Activated CD4-positive, alpha-beta T cell treated with anti-CD3 and anti-CD28 coated beads, Interleukin-2, amount 10 ng/mL, durations not matched to agents 7 days and 5 days (primary cell): Measurements from ENCODE around the gene CALM3. TPM values are rescaled to one million over a fixed set of nuclear protein-coding genes. Genes with fewer than 3 reads are reported as not detected.

ENCODE experiments used
- CTCF ChIA-PET: fragments of 350-600 bp; sonication (Branson Sonifier 250); formaldehyde crosslinking; loops from one replicate; lab custom pipeline; 2021; ENCODE audit warnings: antibody characterized with exemption; lab: Charles Lee
- POLR2A ChIA-PET: fragments of 350-600 bp; sonication (Branson Sonifier 250); formaldehyde crosslinking; loops from one replicate; lab custom pipeline; 2021; ENCODE audit warnings: antibody characterized with exemption; lab: Charles Lee
- DNase-seq: peaks from one replicate; pipeline ENCODE4 v3.0.0-alpha.2; 2020
- H3K27ac Mint-ChIP-seq: one replicate; pipeline ENCODE4 v1.8.0; 2021; ENCODE audit warnings: mild to moderate bottlenecking, moderate library complexity, mixed read lengths
- H3K27me3 Mint-ChIP-seq: one replicate; pipeline ENCODE4 v1.8.0; 2021; ENCODE audit warnings: mixed read lengths
- H3K36me3 Mint-ChIP-seq: one replicate; pipeline ENCODE4 v1.8.0; 2021; ENCODE audit warnings: low read depth, mixed read lengths
- H3K4me1 Mint-ChIP-seq: one replicate; pipeline ENCODE4 v1.8.0; 2021; ENCODE audit warnings: mixed read lengths
- H3K4me3 Mint-ChIP-seq: one replicate; pipeline ENCODE4 v1.8.0; 2021; ENCODE audit warnings: mild to moderate bottlenecking, moderate library complexity, mixed read lengths
- H3K9me3 Mint-ChIP-seq: one replicate; pipeline ENCODE4 v1.8.0; 2021; ENCODE audit warnings: mixed read lengths
- total RNA-seq, 2 experiments: library from RNA; stranded (reverse); gene quantifications; one replicate each; pipeline ENCODE4 v1.2.3, GENCODE V29; 2021

The CALM3 gene
- total RNA-seq, 2 experiments from 2014 or later, result 700 to 784 TPM

DNA sequence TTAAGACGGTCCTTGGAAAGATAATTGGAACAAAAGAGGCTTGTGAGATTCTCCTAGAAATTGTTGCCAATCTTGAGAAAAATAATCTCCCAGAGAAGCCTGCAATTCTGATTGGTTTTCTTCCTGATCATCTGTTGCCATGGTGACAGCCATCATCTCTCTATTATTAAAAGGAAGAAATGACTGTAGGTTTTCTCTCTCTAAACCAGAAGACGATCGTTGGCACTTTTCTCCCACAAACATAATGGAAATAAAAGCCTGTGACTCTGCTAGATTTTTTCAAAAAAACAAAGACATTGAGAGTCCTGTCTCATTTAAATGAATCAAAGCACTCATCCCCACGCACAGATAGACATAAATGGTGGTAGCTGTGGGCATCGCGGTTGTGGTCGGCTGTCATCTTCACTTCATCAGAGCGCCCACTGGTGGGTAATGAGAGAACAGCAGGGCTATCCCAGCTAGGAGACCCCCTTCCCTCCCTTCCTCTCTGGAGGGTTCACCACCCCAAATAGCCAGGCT, 21.7 kb upstream of the CALM3 start:
- no peaks in the 10 kb centered on the region for H3K27me3 Mint-ChIP-seq
- peaks cover 21% of the 10 kb centered on the region for H3K4me1 Mint-ChIP-seq
- peaks cover 4% of the 10 kb centered on the region for H3K36me3 Mint-ChIP-seq
- no peak overlapping the region for H3K27ac Mint-ChIP-seq
- peak; percentile 10 for DNase-seq
- CTCF ChIA-PET, result interaction anchor here (0.6 to 1.4 kb wide), 2 partner anchors 21 to 623 kb away, joined by 3 to 7 read pairs; partner anchors contain the start of gene CALM3
- H3K9me3 Mint-ChIP-seq, result no peaks in the 10 kb centered on the region
- POLR2A ChIA-PET, result no interaction called here
- no peak overlapping the region for H3K4me3 Mint-ChIP-seq

DNA sequence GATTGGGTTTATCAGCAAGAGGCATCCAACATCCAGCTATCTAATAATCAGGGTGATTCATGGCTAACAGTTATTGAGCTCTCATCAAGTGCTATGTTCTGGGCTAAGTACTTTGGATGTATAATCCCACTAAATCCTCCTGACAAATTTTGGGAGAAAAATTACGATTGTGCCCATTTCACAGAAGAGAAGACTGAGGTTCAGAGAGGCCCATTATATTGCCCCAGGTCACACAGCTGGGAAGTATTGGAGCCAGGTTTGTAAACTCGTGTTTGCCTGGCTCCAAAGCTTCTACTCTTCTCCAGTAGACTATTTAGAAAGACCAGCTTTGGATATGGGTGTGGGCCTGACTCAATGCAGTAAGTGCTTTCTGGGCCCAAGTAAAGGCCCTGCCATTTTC, 20.9 kb upstream of the CALM3 start:
- ChIA-PET CTCF (interaction anchor here (1.4 kb wide), 1 partner anchor 21 kb away, joined by 7 read pairs; the partner anchor contains the start of gene CALM3), POLR2A (no interaction called here)
- peaks cover 4% of the 10 kb centered on the region for H3K36me3 Mint-ChIP-seq
- H3K4me1 Mint-ChIP-seq, result peaks cover 16% of the 10 kb centered on the region
- DNase-seq, result no peak
- no peak overlapping the region for H3K27ac Mint-ChIP-seq
- H3K4me3 Mint-ChIP-seq, result no peak overlapping the region
- no peaks in the 10 kb centered on the region for H3K9me3 Mint-ChIP-seq
- no peaks in the 10 kb centered on the region for H3K27me3 Mint-ChIP-seq

DNA sequence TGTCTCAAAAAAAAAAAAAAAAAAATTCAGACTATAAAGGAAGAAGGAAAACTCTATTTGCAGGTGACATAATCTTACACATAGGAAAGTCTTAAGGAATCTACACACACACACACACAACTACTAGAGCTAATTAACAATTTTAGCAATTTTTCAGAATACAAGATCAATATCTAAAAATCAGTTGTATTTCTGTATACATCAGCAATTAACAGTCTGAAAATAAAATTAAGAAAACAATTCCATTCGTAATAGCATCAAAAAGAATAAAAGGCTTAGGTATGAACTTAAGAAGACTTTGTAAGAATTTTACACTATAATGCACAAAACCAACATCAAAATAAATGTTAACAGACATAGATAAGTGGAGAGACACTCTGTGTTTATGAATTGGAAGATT, 15.6 kb upstream of the CALM3 start:
- POLR2A ChIA-PET, result interaction anchor here (0.6 kb wide), 1 partner anchor 102 kb away, joined by 3 read pairs; no protein-coding TSS in a partner anchor
- CTCF ChIA-PET, result interaction anchor here (0.6 kb wide), 1 partner anchor 27 kb away, joined by 3 read pairs; no protein-coding TSS in a partner anchor
- DNase-seq, result no peak
- Mint-ChIP-seq H3K27ac (no peak overlapping the region), H3K27me3 (peaks cover 6% of the 10 kb centered on the region), H3K9me3 (no peaks in the 10 kb centered on the region), H3K4me3 (no peak overlapping the region), H3K4me1 (peaks cover 4% of the 10 kb centered on the region), H3K36me3 (no peaks in the 10 kb centered on the region)

DNA sequence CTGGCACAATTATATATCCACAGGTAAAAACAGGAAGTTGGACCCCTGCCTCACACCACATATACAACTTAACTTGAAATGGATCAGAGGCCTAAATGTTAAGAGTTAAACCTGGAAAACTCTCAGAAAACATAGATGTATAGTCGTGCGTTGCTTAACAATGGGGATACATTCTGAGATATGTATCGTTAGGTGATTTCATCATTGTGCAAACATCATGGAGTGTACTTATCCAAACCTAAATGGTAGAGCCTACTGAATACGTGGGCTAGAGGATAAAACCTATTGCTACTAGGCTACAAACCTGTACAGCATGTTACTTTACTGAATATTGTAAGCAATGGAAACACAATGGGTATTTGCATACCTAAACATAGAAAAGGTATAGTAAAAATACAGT, 14.8 kb upstream of the CALM3 start:
- ChIA-PET POLR2A (no interaction called here), CTCF (no interaction called here)
- no peak overlapping the region for H3K4me3 Mint-ChIP-seq
- no peak overlapping the region for H3K27ac Mint-ChIP-seq
- peaks cover 4% of the 10 kb centered on the region for H3K4me1 Mint-ChIP-seq
- no peaks in the 10 kb centered on the region for H3K9me3 Mint-ChIP-seq
- H3K36me3 Mint-ChIP-seq, result no peaks in the 10 kb centered on the region
- no peak for DNase-seq
- H3K27me3 Mint-ChIP-seq, result peaks cover 6% of the 10 kb centered on the region

DNA sequence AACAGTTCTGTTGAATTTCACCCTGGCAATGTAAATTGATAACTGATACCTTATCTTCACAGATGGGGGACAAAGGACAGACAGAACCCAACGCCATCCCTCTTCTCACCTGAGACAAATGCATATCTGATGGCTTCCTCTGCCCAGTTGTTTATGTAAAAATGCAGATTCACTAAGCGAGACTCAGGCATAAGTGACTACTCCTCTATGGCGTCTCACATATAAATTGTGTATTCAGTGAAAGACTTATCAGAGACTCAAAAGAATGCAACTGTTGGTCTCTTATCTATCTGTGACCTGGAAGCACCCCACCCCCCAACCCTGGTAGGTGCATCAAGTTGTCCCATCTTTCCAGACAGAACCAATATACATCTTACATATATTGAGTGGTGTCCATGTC, 13.3 kb upstream of the CALM3 start:
- Mint-ChIP-seq H3K27ac (no peak overlapping the region), H3K27me3 (peaks cover 6% of the 10 kb centered on the region), H3K4me3 (no peak overlapping the region), H3K36me3 (no peaks in the 10 kb centered on the region), H3K4me1 (peaks cover 4% of the 10 kb centered on the region), H3K9me3 (no peaks in the 10 kb centered on the region)
- ChIA-PET CTCF (no interaction called here), POLR2A (no interaction called here)
- DNase-seq, result no peak

DNA sequence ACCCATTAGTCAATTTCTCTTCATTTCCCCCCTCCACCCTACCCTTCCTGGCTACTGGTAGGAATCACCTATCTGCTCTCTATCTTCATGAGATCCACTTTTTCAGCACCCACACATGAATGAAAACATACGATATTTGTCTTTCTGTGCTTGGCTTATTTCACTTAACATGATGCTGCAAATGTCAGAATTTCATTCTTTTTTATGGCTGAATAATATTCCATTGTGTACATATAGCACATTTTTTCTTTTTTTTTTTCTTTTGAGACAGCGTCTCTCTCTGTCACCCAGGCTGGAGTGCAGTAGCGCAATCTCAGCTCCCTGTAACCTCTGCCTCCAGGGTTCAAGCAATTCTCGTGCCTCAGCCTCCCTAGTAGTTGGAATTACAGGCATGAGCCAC, 9.9 kb upstream of the CALM3 start:
- POLR2A ChIA-PET, result no interaction called here
- no peaks in the 10 kb centered on the region for H3K4me1 Mint-ChIP-seq
- no peak overlapping the region for H3K4me3 Mint-ChIP-seq
- peaks cover 6% of the 10 kb centered on the region for H3K27me3 Mint-ChIP-seq
- H3K27ac Mint-ChIP-seq, result no peak overlapping the region
- CTCF ChIA-PET, result interaction anchor here (1.1 kb wide), 1 partner anchor 20 kb away, joined by 3 read pairs; no protein-coding TSS in a partner anchor
- no peaks in the 10 kb centered on the region for H3K36me3 Mint-ChIP-seq
- no peak for DNase-seq
- no peaks in the 10 kb centered on the region for H3K9me3 Mint-ChIP-seq

DNA sequence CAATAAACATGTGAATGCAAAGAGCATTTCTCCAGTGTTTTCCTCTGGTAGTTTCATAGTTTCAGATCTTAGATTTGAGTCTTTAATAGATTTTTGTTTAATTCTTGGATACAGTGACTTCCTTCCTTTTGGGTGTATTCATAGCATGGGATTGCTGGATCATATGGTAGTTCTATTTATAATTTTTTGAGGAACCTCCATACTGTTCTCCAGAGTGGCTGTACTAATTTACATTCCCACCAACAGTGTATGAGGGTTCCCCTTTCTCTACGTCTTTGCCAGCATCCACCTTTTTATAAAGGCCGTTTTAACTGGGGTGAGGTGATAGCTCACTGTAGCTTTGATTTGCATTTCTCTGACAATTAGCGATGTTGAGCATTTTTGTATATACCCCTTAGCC, 9.3 kb upstream of the CALM3 start:
- H3K36me3 Mint-ChIP-seq, result no peaks in the 10 kb centered on the region
- ChIA-PET POLR2A (no interaction called here), CTCF (no interaction called here)
- DNase-seq, result no peak
- H3K27ac Mint-ChIP-seq, result no peak overlapping the region
- H3K4me3 Mint-ChIP-seq, result no peak overlapping the region
- H3K27me3 Mint-ChIP-seq, result peaks cover 4% of the 10 kb centered on the region
- no peaks in the 10 kb centered on the region for H3K9me3 Mint-ChIP-seq
- no peaks in the 10 kb centered on the region for H3K4me1 Mint-ChIP-seq

DNA sequence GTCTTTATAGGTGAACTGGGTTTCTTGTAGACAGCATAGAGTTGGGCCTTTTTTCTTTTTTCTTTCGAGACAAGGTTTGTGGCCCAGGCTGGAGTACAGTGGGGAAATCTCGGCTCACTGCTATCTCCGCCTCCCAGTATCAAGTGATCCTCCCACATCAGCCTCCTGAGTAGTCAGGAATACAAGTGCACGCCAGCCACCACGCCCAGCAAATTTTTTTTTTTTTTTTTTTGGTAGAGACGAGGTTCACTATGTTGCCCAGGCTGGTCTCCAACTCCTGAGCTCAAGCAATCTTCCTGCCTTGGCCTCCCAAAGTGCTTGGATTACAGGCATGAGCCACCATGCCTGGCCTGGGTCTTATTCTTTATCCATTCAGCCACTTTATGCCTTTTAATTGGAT, 5.1 kb upstream of the CALM3 start:
- Mint-ChIP-seq H3K27me3 (peaks cover 5% of the 10 kb centered on the region), H3K4me3 (no peak overlapping the region), H3K4me1 (peaks cover 8% of the 10 kb centered on the region), H3K36me3 (peaks cover 13% of the 10 kb centered on the region), H3K9me3 (peaks cover 10% of the 10 kb centered on the region), H3K27ac (no peak overlapping the region)
- DNase-seq, result no peak
- ChIA-PET POLR2A (interaction anchor here (0.7 kb wide), 1 partner anchor 972 kb away, joined by 3 read pairs; no protein-coding TSS in a partner anchor), CTCF (no interaction called here)

DNA sequence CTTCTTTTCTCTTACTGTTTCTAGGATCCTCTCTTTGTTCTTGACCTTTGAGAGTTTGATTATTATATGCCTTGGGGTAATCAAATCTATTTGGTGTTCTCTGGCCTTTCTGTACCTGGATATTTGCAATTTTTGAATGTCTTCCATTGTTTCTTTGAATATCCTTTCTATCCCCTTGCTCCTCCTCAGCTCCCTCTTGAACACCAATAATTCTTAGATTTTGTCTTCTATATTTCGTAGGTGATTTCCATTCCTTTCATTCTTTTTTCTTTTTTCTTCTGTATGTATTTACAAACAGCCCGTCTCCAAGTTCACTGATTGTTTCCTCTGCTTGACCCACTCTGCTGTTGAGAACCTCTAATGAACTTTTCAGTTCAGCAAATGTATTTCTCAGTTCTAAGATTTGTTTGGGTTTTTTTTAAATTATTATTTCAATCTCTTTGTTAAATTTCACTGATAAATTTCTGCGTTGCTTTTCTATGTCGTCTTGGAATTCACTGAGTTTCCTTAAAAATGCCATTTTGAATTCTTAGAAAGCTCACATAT, 2.7 kb upstream of the CALM3 start:
- H3K9me3 Mint-ChIP-seq, result peaks cover 10% of the 10 kb centered on the region
- ChIA-PET CTCF (interaction anchor here (0.9 to 2.2 kb wide), 3 partner anchors 10 to 64 kb away, joined by 3 to 10 read pairs (median 5); no protein-coding TSS in a partner anchor), POLR2A (no interaction called here)
- H3K27ac Mint-ChIP-seq, result no peak overlapping the region
- peaks cover 28% of the 10 kb centered on the region for H3K36me3 Mint-ChIP-seq
- no peak overlapping the region for H3K4me3 Mint-ChIP-seq
- no peak for DNase-seq
- peaks cover 15% of the 10 kb centered on the region for H3K4me1 Mint-ChIP-seq
- H3K27me3 Mint-ChIP-seq, result peaks cover 5% of the 10 kb centered on the region

DNA sequence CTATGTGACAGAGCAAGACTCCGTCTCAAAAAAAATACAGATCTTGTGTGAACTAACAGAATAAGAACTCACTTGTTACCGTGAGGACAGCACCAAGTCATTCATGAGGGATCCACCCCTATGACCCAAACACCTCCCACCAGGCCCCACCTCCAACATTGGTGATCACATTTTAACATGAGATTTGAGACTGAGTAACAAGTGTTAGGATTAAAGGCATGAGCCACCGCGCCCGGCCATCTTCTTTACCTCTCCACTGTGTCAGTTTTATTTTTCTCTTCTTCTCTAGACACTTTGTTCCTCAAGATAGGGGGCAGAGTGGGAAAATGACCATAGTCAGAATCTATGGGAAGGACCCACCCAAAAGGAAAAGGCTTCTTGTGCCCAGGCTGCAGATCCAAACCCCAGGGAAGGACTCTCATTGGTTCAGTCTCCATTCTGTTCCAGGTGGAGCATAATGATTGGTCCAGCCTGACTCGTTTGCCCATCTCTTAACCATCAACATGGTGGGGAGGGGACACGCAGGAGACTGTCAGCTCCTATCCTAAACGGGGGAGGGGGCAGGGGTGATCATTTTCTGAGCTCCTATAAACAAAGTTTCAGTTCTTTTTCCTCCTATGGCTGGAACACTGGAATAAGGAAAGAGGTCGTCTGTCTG, 1.3 kb upstream of the CALM3 start:
- peaks cover 10% of the 10 kb centered on the region for H3K9me3 Mint-ChIP-seq
- peaks cover 31% of the 10 kb centered on the region for H3K36me3 Mint-ChIP-seq
- peaks cover 5% of the 10 kb centered on the region for H3K27me3 Mint-ChIP-seq
- peak overlapping the region; percentile 95 for H3K4me3 Mint-ChIP-seq
- CTCF ChIA-PET, result interaction anchor here (0.7 to 5.3 kb wide), 8 partner anchors 11 to 253 kb away, joined by 3 to 30 read pairs (median 8); partner anchors contain the start of genes DACT3 and PPP5C
- POLR2A ChIA-PET, result interaction anchor here (0.6 to 4.0 kb wide), 2 partner anchors 12 to 77 kb away, joined by 4 to 26 read pairs; no protein-coding TSS in a partner anchor
- H3K27ac Mint-ChIP-seq, result peak overlapping the region; percentile 100
- H3K4me1 Mint-ChIP-seq, result peaks cover 25% of the 10 kb centered on the region
- peak; percentile 24 for DNase-seq

DNA sequence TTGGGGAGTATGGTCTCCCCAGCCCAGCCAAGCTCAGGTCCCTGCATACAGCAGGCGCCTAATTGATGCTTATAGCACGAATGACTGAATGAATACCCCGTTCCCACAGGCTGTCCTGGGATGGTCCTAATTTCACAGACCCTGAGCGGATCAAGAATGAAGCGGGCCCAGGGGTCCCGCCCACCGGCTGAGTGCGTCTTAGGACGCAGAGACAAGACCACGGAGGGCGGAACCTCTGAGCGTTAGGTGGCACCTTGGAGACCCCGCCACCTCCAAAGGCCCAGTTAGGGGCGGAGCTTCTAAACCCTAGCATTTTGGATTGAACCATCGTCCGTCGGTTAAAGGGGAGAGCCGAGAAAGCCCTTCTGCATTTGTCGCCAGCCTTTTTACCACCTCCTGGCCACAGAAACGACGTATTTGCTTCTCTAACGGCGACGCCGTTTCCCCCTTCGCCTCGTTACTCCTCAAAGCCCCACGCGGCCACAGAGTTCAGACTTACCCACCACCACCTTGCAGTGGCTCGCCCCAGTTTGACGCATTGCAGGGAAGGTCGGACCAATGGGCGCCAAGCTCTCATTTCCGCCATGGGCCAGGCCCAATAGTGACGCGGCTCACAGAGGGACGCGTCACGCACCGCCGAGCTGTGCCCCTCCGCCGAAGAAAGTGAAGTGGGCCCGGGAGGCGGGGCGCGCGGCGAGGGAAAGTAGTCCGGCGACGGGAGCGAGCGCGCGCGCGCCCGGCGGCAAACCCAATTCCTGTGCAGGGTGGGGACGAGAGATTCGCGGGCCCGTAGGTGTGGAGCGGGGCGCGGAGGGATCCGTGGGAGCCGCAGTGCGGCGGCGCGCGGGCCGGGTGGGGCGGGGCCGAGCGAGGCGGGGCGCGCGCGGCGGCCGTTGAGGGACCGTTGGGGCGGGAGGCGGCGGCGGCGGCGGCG, 479 bp upstream of the CALM3 start:
- Mint-ChIP-seq H3K4me1 (peaks cover 28% of the 10 kb centered on the region), H3K36me3 (peaks cover 32% of the 10 kb centered on the region), H3K4me3 (peak overlapping the region; percentile 95), H3K9me3 (peaks cover 10% of the 10 kb centered on the region), H3K27ac (peak overlapping the region; percentile 100), H3K27me3 (peaks cover 5% of the 10 kb centered on the region)
- ChIA-PET POLR2A (interaction anchor here (0.6 to 4.0 kb wide), 4 partner anchors 11 to 78 kb away, joined by 3 to 26 read pairs (median 4); no protein-coding TSS in a partner anchor), CTCF (interaction anchor here (0.7 to 5.3 kb wide), 10 partner anchors 10 to 518 kb away, joined by 3 to 30 read pairs (median 4); partner anchors contain the start of genes DACT3 and PPP5C)
- DNase-seq, result peak; percentile 97
